Measurements from ENCODE around the gene FAM117A.
A peak's percentile ranks its signal among the peaks of the same experiment; 100 is the strongest.

FAM117A gene, protein sequence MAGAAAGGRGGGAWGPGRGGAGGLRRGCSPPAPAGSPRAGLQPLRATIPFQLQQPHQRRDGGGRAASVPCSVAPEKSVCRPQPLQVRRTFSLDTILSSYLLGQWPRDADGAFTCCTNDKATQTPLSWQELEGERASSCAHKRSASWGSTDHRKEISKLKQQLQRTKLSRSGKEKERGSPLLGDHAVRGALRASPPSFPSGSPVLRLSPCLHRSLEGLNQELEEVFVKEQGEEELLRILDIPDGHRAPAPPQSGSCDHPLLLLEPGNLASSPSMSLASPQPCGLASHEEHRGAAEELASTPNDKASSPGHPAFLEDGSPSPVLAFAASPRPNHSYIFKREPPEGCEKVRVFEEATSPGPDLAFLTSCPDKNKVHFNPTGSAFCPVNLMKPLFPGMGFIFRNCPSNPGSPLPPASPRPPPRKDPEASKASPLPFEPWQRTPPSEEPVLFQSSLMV

DNA sequence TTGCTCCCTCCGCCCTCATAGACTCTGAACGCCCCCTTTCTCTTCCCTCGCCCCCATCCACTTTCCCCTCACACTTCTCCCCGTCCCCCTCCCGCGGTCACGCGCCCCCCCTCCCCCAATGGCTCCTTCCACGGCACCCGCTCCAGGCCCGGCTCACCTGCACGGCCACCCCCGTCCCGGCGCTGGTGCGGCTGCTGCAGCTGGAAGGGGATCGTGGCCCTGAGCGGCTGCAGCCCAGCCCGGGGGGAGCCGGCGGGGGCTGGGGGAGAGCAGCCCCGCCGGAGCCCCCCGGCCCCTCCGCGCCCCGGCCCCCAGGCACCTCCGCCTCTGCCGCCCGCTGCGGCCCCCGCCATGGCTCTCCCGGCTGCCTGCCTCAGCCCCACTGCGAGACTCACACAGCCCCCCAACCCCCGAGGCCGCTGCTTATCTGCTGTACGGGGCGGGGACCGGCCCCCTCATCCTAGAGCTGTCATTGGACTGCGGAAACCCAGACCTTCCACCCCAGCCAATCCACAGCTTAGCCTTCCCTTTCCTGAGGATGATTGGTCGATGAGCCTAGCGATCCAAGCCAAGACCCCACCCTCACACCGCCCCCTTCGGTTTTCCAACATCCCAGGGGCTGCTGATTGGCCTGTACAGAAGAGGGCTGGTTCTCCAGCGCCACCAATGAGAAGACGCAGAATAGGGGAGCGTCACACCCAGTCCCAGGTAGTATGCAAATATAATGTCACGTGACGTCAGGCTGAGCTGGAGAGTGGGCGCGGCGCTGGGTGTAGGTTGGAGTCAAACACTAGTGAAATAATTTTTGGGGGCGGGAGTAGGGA lies at the start of gene FAM117A:
Gene FAM117A, minus strand, starts transcription at position 397 of the 824 bp plus-strand sequence. Its CDS starts 44 bp downstream, at position 353.
- DNase-seq, result peak; percentile 89

DNA sequence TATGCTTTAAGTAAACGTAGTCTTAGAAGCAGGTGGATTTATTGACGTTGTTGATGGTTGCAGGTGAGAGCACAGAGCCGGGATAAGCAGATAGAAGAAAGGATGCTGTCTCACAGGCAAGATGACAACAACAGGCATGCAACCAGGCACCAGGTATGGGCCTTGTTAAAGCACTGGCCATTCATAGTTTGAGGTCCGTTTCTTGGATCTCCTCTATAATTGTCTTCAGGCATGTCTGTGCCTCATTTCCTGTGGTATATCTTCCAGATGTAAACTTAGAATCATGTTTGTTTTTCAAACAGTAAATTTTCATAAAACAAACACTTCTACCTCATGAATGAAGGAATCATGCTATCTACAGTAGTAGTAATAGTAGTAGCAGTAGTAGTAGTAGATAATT lies 45.1 kb upstream of the FAM117A start:
- DNase-seq, result no peak

DNA sequence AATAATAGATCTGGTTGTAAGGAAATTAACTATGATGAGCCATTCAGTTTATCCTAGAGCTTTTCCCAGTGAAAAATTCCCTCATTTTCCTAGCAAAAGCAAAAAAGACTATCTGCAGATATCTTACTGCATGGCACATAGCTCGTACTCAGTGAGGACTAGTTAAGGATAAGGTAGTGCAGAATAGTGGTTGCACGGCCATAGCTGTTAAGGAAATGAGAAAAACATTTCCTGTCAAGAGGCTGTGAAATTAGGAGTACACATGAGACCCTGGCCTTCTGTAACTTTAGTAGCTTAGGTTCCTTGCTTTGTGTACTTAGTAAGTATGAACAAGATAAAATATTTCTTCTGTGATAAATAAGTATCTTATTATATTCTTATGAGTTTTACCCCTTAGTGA lies 34.8 kb upstream of the FAM117A start:
- no peak for DNase-seq

DNA sequence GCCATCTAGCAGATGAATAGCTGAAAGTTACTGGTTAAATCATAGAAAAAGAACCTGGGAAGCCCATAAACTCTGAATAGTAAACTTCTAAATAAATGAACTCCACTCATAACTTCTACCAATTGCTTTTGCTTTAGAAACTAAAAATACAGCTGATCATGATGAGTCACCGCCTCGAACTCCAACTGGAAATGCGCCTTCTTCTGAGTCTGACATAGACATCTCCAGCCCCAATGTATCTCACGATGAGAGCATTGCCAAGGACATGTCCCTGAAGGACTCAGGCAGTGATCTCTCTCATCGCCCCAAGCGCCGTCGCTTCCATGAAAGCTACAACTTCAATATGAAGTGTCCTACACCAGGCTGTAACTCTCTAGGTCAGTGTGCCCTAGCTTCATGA lies 34.3 kb upstream of the FAM117A start:
- peak; percentile 27 for DNase-seq

DNA sequence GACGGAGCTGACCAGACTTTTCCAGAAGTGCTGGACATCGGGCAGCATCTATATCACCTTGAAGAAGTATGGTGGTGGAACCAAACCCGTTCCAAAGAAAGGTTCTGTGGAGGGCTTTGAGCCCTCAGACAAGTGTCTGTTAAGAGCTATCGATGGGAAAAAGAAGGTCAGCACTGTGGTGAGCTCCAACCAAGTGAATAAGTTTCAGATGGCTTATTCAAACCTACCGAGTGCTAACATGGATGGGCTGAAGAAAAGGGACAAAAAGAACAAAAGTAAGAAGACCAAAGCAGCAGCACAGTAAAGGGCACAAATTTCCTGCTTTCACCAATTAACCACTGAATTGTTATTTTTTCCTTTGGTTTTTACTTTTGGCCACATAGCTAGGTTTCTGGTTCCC lies 31.4 kb upstream of the FAM117A start:
- DNase-seq, result no peak

DNA sequence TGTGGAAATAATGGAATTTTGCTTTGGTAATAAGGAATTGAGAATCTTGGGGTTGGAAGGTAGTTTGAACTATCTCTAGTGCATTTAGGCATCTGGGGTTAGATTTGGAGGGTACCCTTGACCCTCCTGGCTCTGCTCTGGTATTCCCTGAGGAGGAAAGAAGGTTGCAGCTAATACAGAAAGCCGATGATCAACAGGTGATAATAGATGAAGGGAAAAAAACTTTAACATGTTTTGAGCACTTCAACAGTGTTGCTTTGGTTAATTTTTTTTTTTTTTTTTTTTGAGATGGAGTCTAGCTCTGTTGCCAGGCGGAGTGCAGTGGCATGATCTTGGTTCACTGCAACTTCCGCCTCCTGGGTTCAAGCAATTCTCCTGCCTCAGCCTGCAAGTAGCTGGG lies 29.4 kb upstream of the FAM117A start:
- DNase-seq, result no peak

DNA sequence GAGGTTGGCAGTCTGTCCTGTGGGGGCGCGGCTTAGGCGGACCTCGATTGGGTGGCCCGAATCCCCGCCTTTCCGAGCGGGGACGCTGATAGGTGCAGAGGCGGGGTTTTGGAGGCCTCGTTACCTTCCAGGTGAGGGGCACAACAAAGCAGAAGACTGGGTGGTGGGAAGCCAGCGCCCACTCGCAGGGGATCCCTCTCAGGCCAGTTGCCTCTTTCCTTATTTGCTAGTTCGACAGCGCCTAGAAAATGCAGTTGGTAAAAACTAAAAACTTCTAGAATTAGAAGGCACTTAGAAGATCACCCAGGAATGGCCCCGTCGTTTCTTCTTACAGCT lies 25.3 kb upstream of the FAM117A start:
- no peak for DNase-seq

DNA sequence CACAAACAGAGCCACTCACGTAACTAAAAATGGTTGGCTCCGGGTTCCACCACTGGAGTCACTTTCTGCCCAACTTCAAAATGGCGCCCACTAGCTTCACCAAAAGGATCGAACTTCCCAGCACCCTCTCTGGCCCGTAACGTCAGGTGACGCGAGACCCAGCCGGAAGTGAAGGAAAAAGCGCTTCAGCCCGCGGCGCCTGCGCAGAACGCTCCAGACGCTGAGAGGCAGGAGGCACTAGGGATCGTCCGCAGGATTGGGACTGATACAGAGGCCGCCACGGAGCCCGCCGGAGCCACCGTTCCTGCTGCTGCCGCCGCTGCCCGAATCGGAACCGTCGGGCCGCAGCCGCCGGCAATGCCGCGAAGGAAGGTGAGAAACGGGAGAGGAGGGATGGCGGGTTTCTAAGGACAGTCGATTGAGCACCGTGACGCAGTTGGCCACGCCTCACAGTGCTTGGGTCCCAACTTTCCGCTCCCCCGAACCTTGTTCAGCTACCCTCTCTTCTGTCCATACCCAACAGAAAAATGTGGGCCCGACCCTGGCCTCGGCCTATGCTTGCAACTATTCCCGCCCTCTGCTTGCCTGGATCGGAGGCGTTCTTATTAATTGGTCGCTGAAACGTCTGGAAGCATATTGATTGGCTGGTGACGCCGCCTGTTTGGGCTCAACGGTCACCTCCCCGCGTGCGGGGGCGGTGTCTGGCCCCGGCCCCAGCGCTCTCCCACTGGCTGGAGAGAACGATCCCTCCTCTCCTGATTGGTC lies 24.7 kb upstream of the FAM117A start, which contains the start of gene KAT7:
Gene KAT7, plus strand, starts transcription at position 204 of the 765 bp plus-strand sequence. Its CDS starts 154 bp downstream, at position 358.
- peak; percentile 100 for DNase-seq

DNA sequence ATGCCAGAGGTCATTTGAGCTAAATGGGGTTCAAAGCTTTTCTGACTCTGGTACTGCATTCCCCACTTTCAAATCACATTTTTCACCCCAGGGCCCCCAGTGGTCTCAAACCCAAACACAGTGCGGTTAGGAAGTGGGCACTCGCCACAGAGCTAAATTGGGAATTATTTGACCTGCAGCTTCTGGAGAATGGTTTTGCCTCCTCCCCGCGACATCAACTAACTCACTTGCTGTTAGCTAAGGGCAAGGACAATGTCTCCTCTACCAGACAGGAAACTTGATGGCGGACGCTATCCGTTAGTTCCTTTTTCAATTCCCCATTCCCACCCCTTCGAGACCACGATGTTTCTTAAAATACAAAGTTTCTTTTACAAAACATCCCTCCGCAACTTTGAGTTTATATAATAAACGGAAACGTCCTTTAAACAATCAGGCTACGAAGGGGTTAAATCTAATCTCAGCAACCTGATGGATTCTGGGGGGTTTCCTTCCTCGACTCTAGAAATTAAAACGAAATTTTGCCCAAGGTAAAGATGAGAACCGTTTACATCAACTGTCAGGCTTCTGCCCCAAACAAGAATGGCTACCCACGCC lies 24.1 kb upstream of the FAM117A start:
- no peak for DNase-seq

DNA sequence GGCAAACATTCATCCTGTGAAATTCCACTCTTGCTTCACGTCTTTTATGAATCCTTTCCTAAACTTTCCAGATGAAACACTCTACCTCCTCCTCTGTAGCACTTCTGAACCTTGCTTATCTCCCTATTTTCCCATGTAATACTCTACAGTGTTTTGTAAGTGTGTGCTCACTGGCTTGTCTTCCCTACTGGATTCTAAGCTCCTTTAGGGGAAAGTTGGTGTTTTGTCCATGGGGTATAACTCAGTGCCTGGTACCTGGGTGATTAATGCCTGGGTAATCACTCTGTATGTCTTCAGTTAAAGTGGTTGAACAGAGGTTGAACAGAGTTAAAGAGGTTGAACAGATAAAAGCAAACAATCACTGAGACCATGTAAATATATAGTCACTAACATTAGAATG lies 20.7 kb upstream of the FAM117A start:
- DNase-seq, result no peak

DNA sequence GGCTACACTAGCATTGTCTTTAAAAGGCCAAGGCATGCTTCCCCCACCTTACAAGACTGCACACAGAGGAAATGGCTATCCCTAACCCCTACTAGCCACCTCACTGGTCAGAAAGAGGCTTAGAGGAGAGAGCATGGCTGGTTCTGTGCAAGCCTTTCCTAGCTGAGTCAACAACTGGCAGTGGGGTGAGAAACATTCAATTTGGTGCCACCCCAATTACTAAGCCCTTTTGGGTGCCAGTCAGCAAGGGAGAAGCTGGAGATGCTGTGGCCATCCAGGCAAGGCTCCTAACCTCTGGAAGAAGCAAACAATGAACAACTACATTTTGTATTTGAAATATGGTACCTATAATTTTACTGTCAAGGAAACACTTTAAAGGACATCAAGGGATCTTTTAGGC lies 19.9 kb upstream of the FAM117A start:
- DNase-seq, result no peak

DNA sequence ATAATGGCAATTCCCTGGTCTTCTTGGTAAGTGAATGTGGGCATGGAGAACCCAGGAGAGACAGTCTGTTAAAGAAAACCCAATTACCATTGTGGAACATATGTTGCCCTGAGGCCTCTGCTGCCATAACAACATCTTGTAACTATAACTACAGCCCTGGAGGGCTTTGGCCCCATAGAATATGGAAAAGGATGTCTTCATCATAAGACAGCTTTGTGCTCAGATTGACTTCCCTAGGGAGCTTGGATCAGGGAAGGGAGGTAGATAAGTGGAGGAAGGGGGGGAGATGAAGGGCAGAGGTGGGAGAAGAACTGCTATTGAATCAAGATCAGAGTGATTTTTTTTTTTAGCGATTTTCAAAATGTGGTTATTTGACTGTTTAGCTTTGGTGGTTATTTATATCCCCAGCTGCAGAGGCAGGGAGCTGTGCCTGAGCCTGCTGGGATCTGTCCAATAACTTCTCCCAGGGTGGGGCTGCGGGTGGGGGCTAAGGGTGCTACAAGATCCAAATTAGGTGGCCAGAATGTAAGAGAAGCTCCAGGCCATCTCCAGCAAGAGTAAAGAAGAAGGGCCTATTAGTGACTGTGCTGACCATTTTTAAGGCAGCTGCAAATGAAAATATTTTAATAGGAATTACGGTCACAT lies 19.3 kb upstream of the FAM117A start:
- DNase-seq, result no peak

DNA sequence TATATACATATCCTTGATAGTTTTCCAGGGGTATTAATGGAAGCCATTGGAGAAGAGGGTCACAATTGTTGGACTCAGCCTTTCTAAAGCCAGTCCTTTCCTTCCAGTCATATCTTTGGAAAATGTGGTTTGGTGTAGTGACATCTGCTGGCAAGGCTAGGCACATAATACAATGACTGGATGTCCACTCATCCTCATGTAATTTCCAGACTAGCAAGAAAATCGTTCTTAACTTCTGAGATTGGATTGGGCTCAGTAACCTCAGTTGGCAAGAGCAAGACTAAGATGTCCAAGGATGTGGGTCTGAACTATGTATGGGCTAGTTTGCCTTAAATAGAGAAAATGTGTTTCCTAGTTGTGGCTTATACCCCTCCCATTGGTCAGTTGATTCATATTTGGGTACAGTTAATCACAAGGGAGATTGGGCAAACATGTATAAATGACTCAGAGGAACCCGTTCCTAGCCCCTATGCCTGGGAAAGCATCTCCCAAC lies 15.9 kb upstream of the FAM117A start:
- peak; percentile 95 for DNase-seq

DNA sequence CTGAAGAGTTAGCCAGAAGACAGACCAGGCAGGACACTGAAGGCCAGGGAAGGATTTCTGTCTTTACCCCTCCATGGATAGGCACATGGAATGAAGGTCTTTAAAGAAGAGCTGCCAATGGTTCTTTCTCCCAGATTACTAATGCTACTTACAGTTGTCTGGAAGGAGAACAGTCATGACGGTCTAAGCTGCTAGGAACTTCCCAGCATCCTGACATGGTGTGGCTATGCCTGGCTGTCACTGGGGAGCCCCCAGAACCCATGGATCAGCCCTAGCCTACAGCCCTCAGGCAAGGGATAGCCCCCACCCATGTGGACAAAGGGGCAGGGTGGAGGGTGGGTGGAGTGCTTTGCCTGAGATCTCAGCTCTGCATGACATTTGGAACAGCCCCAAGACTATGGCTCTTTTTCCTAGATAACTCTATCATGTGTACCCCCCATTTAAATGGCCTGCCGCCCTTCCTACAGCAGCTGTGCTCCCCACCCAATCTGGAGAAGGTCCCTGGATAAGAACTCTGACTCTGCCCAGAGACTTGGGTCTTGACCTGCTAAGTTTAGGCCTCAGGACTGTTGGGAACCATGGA lies 15.3 kb upstream of the FAM117A start:
- no peak for DNase-seq

DNA sequence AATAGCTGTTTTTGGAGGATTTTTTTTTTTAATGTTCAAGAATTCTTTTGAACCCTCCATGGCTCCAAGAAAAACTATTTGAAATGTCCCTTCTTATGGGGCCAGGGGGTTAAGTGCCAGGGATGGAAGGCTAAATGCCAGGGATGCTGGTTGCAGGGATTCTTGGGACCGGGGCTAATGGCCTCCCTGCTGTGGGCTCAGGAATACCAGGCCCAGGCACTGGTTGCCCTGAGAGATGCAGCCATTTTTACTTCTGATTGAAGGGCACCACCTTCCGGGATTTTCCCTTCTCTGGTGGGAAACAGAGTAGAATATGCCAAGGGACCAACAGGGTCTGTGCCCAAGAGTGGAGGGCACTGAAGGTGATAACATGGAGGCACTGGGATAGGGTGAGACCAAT lies 13.6 kb upstream of the FAM117A start:
- no peak for DNase-seq

DNA sequence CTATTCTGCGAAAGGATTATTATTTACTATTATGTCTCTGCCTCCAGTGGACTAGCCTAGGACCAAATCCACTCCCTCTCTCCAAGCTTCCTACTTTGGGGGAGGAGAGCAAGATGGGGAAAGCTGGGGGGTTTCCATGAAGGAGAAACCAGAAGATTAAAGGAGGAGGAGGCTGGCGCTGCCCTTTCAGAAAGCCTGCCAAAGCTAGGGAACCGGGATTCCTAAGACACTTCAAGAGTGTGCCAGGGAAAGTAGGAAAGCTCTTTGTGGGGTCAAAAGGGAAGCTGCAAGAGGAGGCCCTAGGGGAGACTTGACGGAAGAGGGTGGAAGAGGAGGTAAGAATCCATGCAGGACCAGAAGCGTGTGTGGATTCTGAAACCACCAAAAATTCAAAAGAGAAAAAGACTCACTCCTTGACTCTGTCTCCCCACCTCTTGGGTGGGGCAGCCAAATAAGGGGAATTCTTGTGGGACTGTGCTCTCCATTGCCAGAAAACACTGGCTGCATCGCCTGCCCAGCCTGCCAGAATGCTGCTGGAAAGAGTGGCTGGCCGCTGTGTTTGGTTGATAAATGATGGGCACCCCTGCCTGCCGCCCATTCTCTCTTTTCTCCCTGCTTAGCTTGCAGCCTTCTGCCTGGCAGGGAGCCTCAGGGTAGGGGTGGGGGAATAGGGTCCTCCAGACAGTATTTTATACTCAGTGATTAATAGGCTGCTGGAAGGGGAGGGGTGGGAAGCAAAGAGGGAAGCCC lies 12.8 kb upstream of the FAM117A start:
- no peak for DNase-seq

DNA sequence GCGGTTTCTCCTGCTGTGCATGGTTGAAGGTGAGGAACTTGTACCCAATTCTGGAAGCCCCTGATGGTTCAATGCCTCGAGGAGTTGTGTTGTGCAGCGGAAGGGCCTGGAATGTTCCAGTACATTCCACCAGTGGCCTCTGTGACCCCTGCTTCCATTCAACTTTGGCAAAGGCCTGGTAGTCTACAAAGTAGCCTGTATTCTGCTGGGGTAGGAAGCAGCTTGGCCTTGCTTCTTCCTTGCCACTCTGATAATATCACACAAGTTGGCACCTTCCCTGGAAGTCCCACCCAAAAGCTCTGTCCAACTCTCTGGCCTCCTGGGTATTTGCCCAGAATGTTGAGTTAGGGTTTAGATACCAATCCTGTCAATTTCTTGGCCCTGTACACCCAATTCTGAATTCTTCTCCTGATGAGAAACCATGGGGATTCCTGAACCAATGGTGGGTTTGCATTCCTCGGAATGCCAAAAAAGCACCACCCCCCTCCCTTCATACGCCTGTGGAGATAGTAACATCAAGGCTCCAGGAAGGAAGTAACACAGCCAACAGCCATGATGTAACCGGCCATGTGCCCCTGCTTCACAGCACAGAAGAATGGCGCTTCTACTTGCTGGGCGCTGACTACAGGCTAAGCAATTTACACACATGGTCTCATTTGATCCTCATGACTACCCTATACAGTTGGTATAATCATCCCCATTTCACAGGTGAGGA lies 11.8 kb upstream of the FAM117A start:
- DNase-seq, result no peak

DNA sequence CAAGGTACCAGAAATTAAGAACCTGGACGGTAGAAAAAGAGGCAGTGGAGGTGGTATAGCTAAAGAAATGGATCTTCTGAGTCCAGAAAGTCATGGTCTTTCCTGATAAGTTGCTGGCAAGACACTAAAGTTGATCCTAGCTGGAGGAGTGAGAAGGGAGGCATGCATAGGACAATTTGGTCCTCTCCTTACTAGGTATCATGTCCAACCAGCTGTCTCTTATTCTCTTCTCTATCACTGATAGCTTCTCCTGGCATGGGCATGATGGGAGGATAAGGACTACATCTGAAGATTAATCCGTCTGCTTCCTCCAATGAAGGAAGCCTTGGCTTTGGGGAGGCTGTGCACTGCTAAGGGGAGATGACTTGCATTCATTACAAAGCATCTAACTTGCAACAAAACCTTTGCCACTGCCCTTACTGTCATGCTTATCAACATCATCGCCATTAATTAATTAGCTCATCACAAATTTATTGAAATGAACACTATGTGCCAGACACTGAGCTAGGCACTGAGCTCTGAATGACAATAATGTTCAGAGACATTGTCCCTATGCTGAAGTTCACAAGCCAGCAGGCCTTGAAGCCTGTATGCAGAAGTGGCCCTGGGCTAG lies 3.1 kb upstream of the FAM117A start:
- no peak for DNase-seq

DNA sequence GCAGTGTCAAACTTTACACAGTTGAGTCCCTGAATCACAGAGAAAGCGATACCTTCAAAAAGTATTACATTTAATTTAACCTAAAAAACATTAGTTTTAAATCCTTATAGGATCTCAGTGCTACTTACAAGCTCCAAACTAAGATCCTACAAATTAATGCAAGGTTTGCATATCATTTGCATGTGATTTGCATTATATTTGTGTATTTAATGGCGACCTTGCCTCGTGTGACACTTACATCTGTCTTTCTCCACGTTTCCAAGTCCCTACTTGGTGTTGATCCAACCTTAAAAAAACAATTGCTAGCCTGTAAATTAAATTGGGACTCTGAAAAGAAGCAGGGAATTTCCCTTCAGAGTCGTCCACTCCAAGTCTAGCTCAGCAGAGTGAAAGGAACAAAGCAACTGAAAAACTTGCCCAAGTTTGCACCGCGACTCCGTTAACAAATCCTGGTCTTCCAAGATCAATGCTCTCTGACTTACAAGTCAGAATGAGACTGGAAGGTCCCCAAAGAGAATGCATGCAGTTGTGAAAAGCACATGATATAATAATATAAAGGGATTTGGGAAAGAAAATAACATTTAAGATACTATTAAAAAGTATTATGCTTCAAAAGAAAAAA lies 739 bp upstream of the FAM117A start:
- no peak for DNase-seq
